Measurements from ENCODE around the gene COL4A5.
"Not testable (repeated sequence)": the region's sequence is repeated elsewhere in the genome, so short reads cannot be mapped to it uniquely, and the experiment has no call there.

Gene COL4A5

DNA sequence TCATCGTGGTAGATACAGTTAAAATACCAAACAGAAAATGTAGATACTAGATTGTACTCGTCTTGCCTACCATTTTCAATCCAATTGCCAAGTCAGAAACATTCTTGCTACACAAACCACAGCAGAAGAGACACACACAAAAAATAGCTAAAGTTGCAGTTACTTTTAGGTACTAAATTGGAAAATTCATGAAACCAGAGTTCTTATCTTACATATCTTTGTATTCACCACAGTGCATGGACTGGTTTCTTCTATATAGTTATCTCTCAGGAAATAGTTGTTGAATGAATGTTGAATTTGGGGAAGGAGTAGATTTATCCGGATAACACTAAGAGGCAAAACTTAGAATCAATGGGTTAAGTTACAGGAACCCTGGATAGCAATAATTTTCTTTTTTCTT is 14.2 kb downstream of the COL4A5 start:
- H3K4me3 ChIP-seq (replicated peaks in 1 of 2; ENCODE audit: low read depth in 2 of 2, low read length in 2 of 2), result no peak overlapping the region
- TF ChIP-seq, protein P1, sequence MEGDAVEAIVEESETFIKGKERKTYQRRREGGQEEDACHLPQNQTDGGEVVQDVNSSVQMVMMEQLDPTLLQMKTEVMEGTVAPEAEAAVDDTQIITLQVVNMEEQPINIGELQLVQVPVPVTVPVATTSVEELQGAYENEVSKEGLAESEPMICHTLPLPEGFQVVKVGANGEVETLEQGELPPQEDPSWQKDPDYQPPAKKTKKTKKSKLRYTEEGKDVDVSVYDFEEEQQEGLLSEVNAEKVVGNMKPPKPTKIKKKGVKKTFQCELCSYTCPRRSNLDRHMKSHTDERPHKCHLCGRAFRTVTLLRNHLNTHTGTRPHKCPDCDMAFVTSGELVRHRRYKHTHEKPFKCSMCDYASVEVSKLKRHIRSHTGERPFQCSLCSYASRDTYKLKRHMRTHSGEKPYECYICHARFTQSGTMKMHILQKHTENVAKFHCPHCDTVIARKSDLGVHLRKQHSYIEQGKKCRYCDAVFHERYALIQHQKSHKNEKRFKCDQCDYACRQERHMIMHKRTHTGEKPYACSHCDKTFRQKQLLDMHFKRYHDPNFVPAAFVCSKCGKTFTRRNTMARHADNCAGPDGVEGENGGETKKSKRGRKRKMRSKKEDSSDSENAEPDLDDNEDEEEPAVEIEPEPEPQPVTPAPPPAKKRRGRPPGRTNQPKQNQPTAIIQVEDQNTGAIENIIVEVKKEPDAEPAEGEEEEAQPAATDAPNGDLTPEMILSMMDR (IDR thresholded peaks at IDR 0.05; ENCODE audit: low read depth, low read length), result no peak
- DNase-seq (ENCODE audit: low read depth in 2 of 2), result no peak

DNA sequence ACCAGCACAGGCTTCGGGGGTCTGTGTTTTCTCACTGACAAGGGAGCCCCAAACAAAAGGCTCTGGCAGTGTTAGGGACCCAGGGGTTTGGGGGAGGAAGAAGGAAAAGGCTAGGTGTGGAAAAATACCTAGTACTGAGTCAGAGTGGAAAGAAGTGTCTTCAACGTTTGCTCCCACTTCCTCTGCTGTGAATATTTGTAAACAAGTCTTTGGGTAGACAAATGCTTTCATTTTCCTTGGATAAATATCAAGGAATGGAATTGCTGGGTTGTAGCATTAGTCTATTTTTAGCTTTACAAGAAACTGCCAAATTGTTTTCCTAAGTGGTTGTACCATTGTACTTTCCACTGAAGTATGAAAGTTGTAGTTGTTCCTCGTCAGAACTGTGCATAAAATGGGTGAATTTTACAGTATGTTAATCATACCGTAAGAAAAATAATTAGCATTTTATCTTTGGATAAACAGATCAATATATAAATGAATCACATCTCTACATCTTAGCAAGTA is 17.4 kb downstream of the COL4A5 start:
- H3K4me3 ChIP-seq (replicated peaks in 1 of 2; ENCODE audit: low read depth in 2 of 2, low read length in 2 of 2), result no peak overlapping the region
- DNase-seq (ENCODE audit: low read depth in 2 of 2), result peak in 1 of 2 donors; percentile 13
- TF ChIP-seq, protein P1 (IDR thresholded peaks at IDR 0.05; ENCODE audit: low read depth, low read length), result no peak

DNA sequence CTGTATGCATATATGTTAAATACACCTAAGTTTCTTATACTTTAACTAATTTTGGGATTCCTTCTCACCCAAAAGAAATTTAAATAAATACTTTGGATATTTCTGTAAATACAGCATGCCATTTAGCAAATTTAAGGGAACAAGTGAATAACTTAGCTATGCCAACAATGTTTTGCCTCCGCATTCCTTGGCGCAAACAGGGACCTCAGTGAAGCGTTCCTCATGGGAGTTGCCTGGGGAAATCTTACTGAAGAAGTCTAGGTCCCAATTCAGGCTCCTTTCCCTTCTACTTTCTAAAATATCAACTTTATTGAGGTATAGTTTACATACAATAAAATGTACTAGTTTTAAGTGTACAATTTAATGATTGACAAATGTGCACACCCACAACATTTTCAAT is 25.0 kb downstream of the COL4A5 start:
- DNase-seq (ENCODE audit: low read depth in 2 of 2), result peak in 1 of 2 donors; percentile 60
- TF ChIP-seq, protein P1 (IDR thresholded peaks at IDR 0.05; ENCODE audit: low read depth, low read length), result no peak
- no peak overlapping the region for H3K4me3 ChIP-seq (replicated peaks in 1 of 2; ENCODE audit: low read depth in 2 of 2, low read length in 2 of 2)

DNA sequence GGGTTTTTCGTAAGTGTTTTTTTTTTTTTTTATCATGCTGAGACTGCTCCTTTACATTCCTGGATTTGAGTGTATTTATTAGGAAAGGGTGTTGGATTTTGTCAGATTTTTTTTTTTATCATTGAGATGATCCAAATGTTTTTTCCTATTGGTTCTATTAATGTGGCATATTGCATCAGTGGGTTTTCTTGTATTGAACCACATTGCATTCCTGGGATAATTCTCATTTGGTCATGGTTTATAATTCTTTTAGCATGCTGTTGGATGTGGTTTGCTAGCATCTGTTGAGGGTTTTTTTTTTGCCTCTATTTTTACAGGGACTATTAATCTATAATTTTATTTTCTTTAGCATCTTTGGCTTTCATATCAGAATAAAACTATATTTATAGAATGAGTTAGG is 28.8 kb downstream of the COL4A5 start:
- TF ChIP-seq, protein P1 (IDR thresholded peaks at IDR 0.05; ENCODE audit: low read depth, low read length), result no peak
- peak; percentile 32 to 51 for DNase-seq (ENCODE audit: low read depth in 2 of 2)
- no peak overlapping the region for H3K4me3 ChIP-seq (replicated peaks in 1 of 2; ENCODE audit: low read depth in 2 of 2, low read length in 2 of 2)

DNA sequence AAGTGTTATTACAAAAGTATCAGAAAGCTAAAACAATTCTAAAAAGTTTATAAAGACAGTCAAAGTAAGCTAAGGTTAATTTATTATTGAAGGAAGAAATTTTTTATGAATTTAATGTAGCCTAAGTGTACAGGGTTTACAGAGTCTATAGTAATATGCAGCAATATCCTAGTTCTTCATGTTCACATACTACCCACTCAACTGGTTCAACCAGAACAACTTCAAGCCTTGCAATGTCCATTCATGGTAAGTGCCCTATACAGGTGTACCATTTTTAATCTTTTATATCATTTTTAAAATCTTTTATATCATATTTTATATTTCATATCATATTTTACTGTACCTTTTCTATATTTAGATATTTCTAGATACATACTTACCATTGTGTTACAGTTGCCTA is 34.3 kb downstream of the COL4A5 start:
- H3K4me3 ChIP-seq (replicated peaks in 1 of 2; ENCODE audit: low read depth in 2 of 2, low read length in 2 of 2), result no peak overlapping the region
- no peak for DNase-seq (ENCODE audit: low read depth in 2 of 2)
- TF ChIP-seq, protein P1 (IDR thresholded peaks at IDR 0.05; ENCODE audit: low read depth, low read length), result no peak

DNA sequence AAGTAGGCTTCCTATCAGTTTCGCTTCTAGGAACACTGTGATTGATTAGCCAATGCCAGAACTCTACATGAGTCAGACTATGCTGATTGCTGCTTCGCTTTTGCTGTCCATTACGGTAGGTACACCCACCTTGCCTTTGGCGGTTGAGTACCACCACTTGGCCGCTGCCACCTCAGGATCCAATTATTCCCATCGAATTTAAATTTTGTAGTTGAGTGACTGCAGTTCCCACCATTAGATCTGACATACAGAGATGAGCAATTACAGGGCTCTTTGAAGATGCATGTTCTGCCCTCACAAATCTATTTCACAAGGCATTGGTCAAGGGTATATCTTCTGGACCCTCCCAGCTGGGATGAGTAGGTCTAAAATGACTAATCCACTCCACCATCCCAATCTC is 41.9 kb downstream of the COL4A5 start:
- DNase-seq (ENCODE audit: low read depth in 2 of 2); H3K4me3 ChIP-seq (replicated peaks in 1 of 2; ENCODE audit: low read depth in 2 of 2, low read length in 2 of 2): not testable (repeated sequence)

DNA sequence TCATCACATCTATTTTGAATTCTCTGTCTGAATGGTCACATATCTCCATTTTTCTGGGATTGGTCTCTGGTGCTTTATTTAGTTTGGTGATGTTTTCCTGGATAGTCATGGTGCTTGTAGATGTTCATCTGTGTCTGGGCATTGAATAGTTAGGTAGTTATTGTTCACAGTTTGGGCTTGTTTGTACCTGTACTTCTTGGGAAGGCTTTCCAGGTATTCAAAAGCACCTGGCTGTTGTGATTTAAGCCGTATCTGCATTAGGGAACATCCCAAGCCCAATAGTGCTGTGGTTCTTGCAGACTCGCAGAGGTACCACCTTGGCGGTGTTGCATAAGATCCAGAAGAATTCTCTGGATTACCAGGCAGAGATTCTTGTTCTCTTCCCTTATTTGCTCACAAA is 44.6 kb downstream of the COL4A5 start:
- TF ChIP-seq, protein P1 (IDR thresholded peaks at IDR 0.05; ENCODE audit: low read depth, low read length), result no peak
- H3K4me3 ChIP-seq (replicated peaks in 1 of 2; ENCODE audit: low read depth in 2 of 2, low read length in 2 of 2), result no peak overlapping the region
- no peak for DNase-seq (ENCODE audit: low read depth in 2 of 2)

Measured in cardiac fibroblast (primary cell).